Placental pericyte (primary cell): ENCODE results near the gene ZCCHC10. TPM values are rescaled to one million over a fixed set of nuclear protein-coding genes. Genes with fewer than 3 reads are reported as not detected.

Experiments used
- small RNA-seq: library from RNA; depleted of rRNA; stranded (forward); fragments of <200 nt; gene quantifications from one replicate; pipeline ENCODE3, GENCODE V24; 2012; ENCODE audit warnings: low replicate concordance
- total RNA-seq: library from RNA; depleted of rRNA; stranded (reverse); fragments of >200 nt; gene quantifications from 2 replicates; pipeline ENCODE4 v1.2.3, GENCODE V29; 2012

Gene ZCCHC10
- 10.1 and 12.6 TPM in 2 replicates for total RNA-seq

DNA sequence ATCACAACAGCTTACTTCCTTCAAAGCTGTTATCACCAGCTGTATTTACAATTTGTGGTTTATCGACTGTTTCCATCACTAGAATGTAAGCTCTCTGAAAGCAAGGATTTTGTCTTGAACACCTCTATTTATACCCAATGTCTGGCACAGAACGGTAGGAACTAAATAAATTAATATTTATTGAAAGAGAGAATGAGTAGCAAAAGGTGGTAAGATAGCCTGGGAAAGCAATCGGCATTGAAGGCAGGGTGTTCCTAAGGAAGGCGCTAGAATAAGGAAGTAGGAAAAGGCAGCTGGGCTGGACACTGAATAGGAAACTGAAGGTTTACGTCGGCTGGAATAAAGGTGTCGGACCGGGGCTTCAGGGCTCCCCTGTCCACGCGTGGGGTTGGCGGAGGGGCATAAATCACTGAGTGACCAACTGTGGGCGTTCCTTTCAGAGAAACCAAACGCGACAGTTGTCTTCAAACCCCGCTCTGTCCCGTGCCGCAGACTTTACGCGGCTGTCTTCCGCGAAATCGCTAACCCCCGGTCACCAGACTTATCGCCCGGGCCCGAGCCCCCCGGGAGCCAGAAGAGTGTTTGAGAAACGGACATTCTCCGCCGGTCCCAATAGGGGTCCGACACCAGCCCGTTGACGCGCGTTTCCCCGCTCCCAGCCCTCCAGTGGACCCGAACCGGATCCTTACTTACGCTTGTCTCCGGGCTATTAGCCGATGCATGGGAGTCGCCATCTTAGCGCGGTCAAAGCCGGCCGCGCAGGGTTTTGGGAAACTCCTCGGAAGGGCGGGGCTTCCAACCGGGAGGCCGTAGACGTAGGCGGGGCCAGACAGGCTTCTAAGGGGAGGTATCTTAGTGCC lies at the start of gene ZCCHC10:
TSS of gene ZCCHC10 (minus strand) at position 746 of the 860 bp plus-strand sequence. CDS start at position 734, 12 bp downstream.

DNA sequence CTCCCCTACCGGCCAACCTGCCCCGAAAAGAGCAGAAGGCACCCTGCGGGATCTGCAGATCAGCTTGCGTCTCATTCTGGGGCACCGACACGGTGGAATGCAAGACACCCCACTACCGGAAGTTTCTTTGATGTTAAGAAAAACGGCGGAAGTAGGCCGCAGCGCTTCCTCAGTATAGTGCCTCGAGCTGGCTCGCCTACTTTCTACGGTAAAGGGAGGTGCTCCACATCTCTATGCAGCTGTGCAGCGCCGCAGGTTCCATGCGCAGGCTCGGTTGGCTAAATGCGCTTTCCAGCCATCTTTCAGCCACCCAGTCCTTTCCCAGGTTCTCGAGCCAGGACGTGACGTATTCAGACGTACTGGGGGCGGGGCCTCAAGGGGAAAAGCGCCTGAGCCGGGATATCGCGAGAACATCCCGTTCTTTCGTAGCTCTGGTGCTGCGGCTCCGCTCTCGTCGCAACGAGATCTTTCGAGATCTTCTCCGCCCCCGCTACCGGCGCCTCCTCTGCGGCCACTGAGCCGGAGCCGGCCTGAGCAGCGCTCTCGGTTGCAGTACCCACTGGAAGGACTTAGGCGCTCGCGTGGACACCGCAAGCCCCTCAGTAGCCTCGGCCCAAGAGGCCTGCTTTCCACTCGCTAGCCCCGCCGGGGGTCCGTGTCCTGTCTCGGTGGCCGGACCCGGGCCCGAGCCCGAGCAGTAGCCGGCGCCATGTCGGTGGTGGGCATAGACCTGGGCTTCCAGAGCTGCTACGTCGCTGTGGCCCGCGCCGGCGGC lies 25.4 kb upstream of the ZCCHC10 start, which contains the start of gene HSPA4:
TSS of gene HSPA4 (plus strand) at position 472 of the 775 bp plus-strand sequence. CDS start at position 710, 238 bp downstream.

DNA sequence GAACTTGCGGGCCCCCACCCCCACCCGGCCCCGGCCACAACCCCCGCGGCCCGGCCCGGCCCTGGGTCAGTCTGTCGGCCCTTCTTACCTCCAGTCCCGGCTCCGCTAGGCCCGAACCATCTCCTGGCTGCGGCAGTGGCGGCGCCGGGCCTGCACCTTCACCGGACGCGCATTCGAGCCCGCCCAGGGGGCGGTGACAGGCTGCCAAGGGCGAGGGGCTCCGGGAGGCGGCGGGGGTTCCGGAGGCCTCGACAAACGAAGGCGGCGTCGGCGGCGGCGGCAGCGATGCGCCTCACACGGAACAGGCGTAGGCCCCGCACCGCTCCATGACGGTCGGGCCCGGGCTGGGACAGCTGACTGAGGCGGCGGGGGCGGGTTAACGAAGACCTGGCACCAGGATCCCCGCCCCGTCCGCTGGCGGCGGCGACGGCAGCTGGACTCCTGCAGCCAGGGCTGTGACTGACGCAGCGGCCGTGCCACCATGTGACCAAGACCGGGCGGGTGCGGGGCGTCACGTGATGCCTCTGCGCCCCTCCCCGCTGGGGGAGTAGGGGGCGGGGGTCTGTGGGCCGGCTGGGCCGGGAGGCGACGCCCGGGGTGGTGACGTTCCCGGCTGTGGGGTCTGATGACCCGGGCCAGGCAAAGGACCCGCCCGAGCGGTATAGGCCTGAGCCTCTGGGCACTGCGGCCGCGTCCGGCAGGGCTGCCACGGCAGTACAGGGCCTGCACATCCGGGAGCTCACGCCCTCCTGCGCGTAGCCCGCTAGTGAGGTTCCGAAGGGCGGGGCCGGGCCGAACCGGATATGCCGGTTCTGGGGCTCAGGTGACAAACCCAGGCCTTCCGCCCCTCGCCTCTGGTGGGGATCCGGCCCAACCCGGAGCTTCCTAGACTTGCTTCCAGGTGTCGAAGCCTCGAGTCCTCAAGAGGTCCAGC lies 62.9 kb downstream of the ZCCHC10 start, which contains the start of gene AFF4:
TSS of gene AFF4 (minus strand) at position 464 of the 934 bp plus-strand sequence. CDS start 26,445 bp downstream, outside the sequence.

Small RNAs within 50 kb of the gene (small RNA-seq; reads per million reads assigned to genes)
- not detected for gene AC113410.1
- gene AC113410.3 = 0.23 reads per million
- gene ATP6V0E1P1 = not detected
- not detected for gene RF00019

Other genes starting within 250 kb of the ZCCHC10 start
- 31.1 and 67.0 TPM in 2 replicates for gene SEPTIN8, start 249.3 kb downstream of the ZCCHC10 start, total RNA-seq
- not detected in 2 replicates for gene SOWAHA, start 213.2 kb downstream of the ZCCHC10 start, total RNA-seq
- 2.0 and 8.9 TPM in 2 replicates for gene SHROOM1, start 195.9 kb downstream of the ZCCHC10 start, total RNA-seq
- 0.22 TPM in 1 of 2 replicates, not detected in the other for gene GDF9, start 160.1 kb downstream of the ZCCHC10 start, total RNA-seq
- gene UQCRQ, start 159.9 kb downstream of the ZCCHC10 start, total RNA-seq = 50.3 and 62.1 TPM in 2 replicates
- 0.22 and 0.43 TPM in 2 replicates for gene LEAP2, start 152.9 kb downstream of the ZCCHC10 start, total RNA-seq
- 67.4 and 101 TPM in 2 replicates for gene AFF4, start 62.9 kb downstream of the ZCCHC10 start, total RNA-seq
- gene HSPA4, start 25.5 kb upstream of the ZCCHC10 start, total RNA-seq = 134 and 155 TPM in 2 replicates